Activated effector memory CD4-positive, alpha-beta T cell treated with anti-CD3 and anti-CD28 coated beads, Interleukin-2, amount 50 U/mL, for 16 hours (primary cell): ENCODE results near the gene RIC8B.
"Not testable (repeated sequence)": the region's sequence is repeated elsewhere in the genome, so short reads cannot be mapped to it uniquely, and the experiment has no call there.

Source experiments
- DNase-seq: peaks from one replicate; pipeline ENCODE4 v3.0.0-alpha.2; 2020

RIC8B gene

DNA sequence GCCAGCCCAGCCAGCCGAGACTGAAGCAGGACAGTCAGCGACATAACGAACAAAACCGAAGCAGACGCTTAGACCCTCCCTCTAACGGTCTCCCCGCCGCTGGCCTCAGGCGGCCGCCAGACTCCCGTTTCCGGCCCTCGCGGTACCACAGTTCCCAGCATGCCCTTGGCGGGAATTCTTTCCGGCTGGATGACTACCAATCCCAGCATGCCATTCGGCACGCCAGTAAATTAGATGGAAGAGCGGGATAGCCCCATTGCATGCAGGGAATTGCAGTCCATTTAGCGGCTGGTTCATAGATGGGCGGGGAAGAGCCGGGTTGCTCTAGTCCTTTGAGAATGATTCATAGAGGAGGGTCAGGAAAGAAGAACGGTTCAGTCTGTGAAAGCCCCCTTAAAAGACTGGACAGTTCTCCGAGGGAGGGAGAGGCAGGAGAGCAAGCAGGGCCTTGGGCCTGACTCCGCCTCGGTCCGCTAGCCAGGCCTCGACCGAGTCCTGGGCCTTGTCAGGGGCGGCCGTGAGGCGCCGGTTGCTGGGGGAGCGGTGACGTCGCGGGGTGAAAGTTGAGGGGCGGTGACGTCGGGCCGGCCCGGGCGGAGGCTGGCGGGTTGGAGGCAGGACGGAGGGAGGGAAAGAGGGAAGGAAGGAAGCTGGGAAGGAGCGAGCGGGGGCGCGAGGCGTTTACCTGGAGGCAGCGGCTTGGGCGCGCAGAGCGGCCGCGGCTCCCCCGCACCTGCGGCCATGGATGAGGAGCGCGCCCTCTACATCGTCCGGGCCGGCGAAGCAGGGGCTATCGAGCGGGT, at the start of gene RIC8B:
Gene RIC8B (plus strand): TSS at position 678 of the 803 bp plus-strand sequence. CDS start 64 bp downstream, at position 742.
- peak; percentile 92 for DNase-seq

DNA sequence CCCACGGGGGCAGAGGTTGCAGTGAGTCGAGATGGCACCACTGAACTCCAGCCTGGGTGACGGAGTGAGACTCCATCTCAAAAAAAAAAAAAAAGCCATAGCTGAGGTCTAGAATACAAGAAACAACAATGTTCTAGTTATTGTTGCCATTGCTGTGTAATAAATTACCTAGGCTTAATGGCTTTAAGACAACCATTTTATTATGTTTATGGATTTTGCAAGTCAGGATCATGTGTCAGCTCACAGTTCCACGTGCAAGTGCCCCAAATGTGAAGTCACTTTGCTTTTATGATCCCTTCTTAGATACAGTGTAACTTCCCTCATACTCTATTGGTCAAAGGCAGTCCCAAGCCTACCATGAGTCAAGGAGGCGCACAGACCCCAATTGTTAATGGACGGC, 49.5 kb upstream of the RIC8B start:
- DNase-seq: no peak

- not testable (repeated sequence) for DNase-seq
These were observed 47.8 kb upstream of the RIC8B start for GRCh38 chr12:106726603-106727202.

- no peak for DNase-seq
These were observed 44.9 kb upstream of the RIC8B start for GRCh38 chr12:106729611-106730010.

GRCh38 chr12:106732890-106733289, 41.6 kb upstream of the RIC8B start:
- DNase-seq: no peak

- no peak for DNase-seq
These were observed 40.8 kb upstream of the RIC8B start for GRCh38 chr12:106733660-106734059.

DNA sequence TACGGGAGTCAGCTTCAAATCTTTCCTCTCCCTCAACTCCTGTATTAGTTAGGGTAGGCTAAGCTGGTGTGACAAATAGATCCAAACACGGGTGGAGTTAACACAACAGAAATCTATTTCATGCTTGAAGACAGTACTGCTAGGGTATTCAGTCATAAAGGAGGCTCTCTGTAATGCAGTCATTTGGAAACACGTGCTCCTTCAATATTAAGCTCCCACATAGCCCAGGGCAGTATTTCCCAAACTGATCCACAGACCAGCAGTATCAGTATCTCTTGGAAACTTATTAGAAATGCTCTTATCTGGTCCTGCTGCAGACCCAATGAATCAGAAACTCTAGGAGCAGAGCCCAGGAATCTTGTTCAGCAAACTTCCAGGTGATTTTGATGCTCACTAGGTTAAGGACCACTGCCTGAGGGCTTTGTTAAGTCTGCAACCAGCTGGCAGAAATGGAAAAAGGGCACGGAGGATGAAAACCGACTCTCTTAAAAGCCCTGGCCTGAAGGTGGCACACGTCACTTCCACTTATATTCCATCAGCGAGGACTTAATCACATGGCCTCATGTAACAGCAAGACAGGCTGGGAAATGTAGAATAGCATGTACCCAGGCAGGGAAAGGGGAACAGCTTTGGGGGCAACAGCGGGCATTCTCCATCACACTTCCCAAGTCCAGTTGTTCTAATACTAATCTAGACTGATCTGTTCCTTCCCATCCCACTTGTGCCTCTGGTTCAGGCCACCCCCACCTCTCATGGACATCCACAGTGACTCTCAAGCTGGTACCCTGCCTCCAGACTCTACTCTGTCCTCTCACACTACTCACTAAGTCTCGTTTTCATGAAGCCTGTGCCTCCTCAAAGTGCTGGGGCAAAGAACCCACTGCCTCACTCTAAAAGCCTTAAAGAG, 38.2 kb upstream of the RIC8B start:
- no peak for DNase-seq

GRCh38 chr12:106739318-106739717, 35.2 kb upstream of the RIC8B start:
- no peak for DNase-seq

GRCh38 chr12:106739815-106740530, 34.5 kb upstream of the RIC8B start:
- no peak for DNase-seq

DNA sequence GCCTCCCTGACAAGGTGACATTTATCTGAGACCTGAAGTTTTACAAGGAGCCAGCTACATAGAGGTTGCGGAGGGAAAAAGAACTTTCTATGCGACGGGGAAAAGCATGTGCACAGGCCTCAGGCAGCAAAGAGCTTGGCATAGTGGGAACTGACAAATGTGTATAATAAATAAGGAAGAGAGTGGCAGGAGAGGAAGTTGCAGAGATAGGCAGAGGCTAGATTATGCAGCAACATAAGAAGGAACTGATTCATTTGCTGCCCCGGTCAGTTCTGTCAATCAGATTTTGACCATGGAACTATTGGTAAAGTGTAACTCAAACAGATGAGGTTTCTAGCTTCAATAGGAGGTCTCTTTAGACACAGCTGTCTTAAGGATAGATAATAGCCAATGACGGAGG, 33.7 kb upstream of the RIC8B start:
- no peak for DNase-seq

- DNase-seq: no peak
These were observed 33.2 kb upstream of the RIC8B start for GRCh38 chr12:106741247-106741646.

DNA sequence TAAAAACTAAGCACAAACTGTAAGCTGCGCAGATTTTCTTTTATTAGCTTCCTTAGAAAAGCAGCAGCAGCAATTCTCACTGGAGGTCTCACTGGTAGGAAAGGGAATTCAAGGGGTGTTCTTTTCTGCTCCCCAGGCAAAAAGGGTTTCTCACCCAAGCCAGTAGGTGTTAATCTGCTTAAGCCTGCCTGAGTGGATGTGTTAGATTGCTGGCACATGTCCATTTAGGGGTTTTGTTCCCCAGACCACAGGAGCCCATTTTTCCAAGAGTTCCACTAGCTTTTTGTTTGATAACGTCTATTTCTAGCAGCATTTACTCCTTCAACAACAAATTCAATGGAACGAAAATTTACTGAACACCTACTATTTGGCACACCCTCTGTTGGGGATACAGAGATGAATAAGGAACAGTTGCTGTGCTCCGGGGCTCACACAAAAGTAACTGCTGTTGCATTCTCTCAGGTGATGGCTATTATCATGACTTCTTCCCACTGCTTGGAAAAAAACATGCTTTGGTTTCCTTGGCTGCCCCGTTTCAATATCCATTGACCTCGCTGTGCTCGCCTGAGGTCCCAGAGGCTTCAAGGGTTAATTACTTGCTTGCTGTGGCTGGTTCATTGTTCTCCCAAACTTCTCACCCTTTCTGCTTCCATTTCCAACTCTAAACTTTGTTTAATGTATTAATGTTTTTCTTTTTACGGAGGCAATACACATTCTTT, 31.1 kb upstream of the RIC8B start:
- no peak for DNase-seq

GRCh38 chr12:106744600-106744999, 29.9 kb upstream of the RIC8B start:
- no peak for DNase-seq

- no peak for DNase-seq
These were observed 29.2 kb upstream of the RIC8B start for GRCh38 chr12:106745181-106745745.

DNA sequence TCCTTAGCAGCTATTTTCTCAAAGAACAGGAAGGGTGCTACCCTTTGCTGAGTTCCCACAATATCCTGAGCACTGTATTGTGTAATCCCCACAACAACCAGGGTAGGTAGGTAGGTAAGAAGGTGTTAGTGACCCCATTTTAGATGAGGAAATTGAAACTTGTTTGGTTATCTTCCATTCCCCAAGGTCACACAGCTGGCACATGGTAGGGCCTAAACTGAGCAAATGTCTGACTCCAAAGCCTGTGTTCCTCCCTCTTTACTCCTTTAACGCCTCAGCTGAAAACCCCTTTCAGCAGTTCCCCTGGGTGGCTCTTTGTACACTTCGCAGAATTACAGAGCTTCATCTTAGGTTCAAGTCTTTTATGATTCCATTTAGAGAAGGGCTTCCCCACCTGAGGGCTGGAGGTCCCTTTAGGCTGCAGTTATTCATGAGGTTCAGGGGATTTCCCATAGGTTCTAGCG, 26.5 kb upstream of the RIC8B start:
- no peak for DNase-seq

DNA sequence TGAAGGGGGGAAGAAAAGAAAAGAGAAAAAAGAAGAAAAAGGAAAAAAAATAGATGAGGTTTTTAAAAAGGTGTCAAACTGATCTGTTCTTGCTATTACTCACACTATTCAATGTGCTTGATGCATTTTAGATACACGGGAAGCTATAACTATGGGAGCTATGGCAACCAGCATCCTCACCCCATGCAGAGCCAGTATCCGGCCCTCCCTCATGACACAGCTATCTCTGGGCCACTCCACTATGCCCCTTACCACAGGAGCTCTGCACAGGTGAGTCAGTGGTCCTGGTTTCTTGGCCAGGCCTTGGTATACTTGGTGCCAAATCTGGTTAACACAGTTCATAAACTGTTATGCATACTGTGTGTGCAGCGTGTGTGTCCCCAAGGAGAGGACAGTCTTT, 24.0 kb upstream of the RIC8B start:
- DNase-seq: no peak

GRCh38 chr12:106753526-106753925, 21.0 kb upstream of the RIC8B start:
- DNase-seq: peak; percentile 84

GRCh38 chr12:106754331-106754730, 20.2 kb upstream of the RIC8B start:
- DNase-seq: no peak

GRCh38 chr12:106757623-106758348, 16.7 kb upstream of the RIC8B start:
- DNase-seq: no peak

DNA sequence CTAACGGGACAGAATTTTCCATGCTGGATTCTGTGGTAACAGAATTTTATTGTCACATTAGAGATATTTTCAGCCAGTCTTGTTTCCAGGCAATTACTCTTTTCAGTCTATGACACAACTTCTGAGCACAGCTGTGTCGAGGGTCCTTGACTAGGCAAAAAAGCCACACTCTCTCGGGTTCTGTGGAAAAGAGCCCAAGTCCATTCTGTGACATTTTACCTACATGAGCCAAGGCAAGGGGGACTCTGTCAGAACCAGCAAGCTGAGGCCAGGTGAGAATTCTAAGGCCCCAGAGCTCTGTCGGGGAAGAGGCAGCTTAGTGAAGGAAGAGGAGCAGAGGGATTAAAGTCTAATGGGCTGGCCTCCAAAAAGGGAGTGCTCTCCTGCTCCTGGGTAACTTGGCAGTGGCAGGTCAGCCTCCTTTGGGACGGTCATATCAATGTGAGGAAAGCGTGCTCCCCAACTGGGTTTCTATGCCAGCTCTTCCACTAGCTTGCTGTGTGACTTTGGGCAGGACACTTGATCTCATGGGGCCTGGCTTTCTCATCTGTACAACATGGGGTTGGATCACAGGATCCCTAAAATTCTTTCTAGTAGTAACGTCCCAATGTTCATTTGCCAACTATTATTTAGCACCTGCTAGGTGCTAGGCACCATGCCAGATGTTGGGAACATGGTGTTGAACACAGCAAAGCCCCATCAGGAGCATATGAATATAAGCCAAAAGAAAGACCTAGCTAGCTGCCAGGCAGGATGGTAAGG, 16.0 kb upstream of the RIC8B start:
- DNase-seq: no peak
